ENCODE results near the gene PURB.
"Not testable (repeated sequence)": the region's sequence is repeated elsewhere in the genome, so short reads cannot be mapped to it uniquely, and the experiment has no call there.

The PURB gene

GRCh38 chr7:44885394-44886317 is at the start of gene PURB:
Gene PURB, minus strand, starts transcription at chr7:44885530. Its CDS starts 182 bp downstream, at chr7:44885348.
- peak; percentile 71 for DNase-seq

GRCh38 chr7:44935016-44935415 is 49.7 kb upstream of the PURB start:
- no peak for DNase-seq

GRCh38 chr7:44934510-44934909 is 49.2 kb upstream of the PURB start:
- DNase-seq: not testable (repeated sequence)

- DNase-seq: no peak
Measured at GRCh38 chr7:44930921-44931320, 45.6 kb upstream of the PURB start.

- DNase-seq: no peak
Measured at GRCh38 chr7:44922351-44922694, 37.0 kb upstream of the PURB start.

GRCh38 chr7:44921607-44922350 is 36.4 kb upstream of the PURB start:
- DNase-seq: peak; percentile 27

- no peak for DNase-seq
Measured at GRCh38 chr7:44920119-44920518, 34.8 kb upstream of the PURB start.

- DNase-seq: no peak
Measured at GRCh38 chr7:44918029-44918428, 32.7 kb upstream of the PURB start.

GRCh38 chr7:44917465-44917864 is 32.1 kb upstream of the PURB start:
- no peak for DNase-seq

- DNase-seq: no peak
Measured at GRCh38 chr7:44914992-44915607, 29.8 kb upstream of the PURB start.

- no peak for DNase-seq
Measured at GRCh38 chr7:44912775-44913347, 27.5 kb upstream of the PURB start.

GRCh38 chr7:44911911-44912310 is 26.6 kb upstream of the PURB start:
- DNase-seq: no peak

- DNase-seq: no peak
Measured at GRCh38 chr7:44909596-44910389, 24.5 kb upstream of the PURB start.

- DNase-seq: no peak
Measured at GRCh38 chr7:44906965-44907364, 21.6 kb upstream of the PURB start.

GRCh38 chr7:44905002-44905635 is 19.8 kb upstream of the PURB start:
- no peak for DNase-seq

GRCh38 chr7:44899443-44899842 is 14.1 kb upstream of the PURB start:
- DNase-seq: no peak

GRCh38 chr7:44898039-44898438 is 12.7 kb upstream of the PURB start:
- DNase-seq: no peak

GRCh38 chr7:44897309-44897708 is 12.0 kb upstream of the PURB start:
- no peak for DNase-seq

GRCh38 chr7:44894888-44895580 is 9.7 kb upstream of the PURB start:
- DNase-seq: no peak

- DNase-seq: no peak
Measured at GRCh38 chr7:44893710-44894234, 8.4 kb upstream of the PURB start.

GRCh38 chr7:44891791-44892190 is 6.5 kb upstream of the PURB start:
- DNase-seq: no peak
